Body of pancreas (tissue), 4 donors: Measurements from ENCODE around the gene IL1RAPL1.

ENCODE experiments used
- CTCF ChIP-seq, 7 experiments: fragments of 450-650 bp in 4 of 7; fragments of 200-600 bp in 3 of 7; sonication (generic) in 3 of 7; IDR thresholded peaks; one replicate each; pipeline ENCODE4 v1.5.1; 2016 to 2019; ENCODE audit warnings: antibody characterized with exemption in 7 of 7
- POLR2A ChIP-seq, 3 donors: fragments of 450-650 bp; IDR thresholded peaks; one replicate each; pipeline ENCODE4 v1.6.1; 2016; ENCODE audit warnings: antibody characterized with exemption in 3 of 3, mild to moderate bottlenecking in 2 of 3

- TF ChIP-seq POLR2A (IDR thresholded peaks at IDR 0.05) (no peak), CTCF (IDR thresholded peaks at IDR 0.05) (no peak)
Observed at GRCh38 chrX:29862126-29862677, 1275.0 kb downstream of the IL1RAPL1 start.
